ENCODE measurements around the gene ETFA.

DNA sequence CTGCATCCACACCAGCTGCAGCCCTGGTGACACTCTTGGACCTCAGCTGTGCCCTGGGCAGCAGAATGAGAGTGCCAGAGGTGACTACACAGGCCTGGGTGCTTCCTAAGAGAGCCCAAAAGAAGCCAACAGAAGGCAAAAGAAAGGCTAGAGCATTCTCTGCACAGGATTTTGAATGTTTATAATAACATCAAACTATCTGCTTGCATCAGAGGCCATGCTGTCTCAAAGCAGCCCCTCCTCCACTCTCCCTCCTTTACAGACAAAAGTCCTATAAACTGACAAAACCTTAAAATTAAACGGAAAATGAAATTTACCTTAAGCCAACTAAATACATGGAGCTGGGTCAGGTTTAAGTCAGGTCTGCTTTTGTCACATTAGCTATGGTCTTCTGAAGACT lies 95.6 kb downstream of the ETFA start:
- TF ChIP-seq, protein P1, sequence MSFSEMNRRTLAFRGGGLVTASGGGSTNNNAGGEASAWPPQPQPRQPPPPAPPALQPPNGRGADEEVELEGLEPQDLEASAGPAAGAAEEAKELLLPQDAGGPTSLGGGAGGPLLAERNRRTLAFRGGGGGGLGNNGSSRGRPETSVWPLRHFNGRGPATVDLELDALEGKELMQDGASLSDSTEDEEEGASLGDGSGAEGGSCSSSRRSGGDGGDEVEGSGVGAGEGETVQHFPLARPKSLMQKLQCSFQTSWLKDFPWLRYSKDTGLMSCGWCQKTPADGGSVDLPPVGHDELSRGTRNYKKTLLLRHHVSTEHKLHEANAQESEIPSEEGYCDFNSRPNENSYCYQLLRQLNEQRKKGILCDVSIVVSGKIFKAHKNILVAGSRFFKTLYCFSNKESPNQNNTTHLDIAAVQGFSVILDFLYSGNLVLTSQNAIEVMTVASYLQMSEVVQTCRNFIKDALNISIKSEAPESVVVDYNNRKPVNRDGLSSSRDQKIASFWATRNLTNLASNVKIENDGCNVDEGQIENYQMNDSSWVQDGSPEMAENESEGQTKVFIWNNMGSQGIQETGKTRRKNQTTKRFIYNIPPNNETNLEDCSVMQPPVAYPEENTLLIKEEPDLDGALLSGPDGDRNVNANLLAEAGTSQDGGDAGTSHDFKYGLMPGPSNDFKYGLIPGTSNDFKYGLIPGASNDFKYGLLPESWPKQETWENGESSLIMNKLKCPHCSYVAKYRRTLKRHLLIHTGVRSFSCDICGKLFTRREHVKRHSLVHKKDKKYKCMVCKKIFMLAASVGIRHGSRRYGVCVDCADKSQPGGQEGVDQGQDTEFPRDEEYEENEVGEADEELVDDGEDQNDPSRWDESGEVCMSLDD (tag by site-specific recombination; IDR thresholded peaks at IDR 0.05): no peak
- TF ChIP-seq, protein P2, sequence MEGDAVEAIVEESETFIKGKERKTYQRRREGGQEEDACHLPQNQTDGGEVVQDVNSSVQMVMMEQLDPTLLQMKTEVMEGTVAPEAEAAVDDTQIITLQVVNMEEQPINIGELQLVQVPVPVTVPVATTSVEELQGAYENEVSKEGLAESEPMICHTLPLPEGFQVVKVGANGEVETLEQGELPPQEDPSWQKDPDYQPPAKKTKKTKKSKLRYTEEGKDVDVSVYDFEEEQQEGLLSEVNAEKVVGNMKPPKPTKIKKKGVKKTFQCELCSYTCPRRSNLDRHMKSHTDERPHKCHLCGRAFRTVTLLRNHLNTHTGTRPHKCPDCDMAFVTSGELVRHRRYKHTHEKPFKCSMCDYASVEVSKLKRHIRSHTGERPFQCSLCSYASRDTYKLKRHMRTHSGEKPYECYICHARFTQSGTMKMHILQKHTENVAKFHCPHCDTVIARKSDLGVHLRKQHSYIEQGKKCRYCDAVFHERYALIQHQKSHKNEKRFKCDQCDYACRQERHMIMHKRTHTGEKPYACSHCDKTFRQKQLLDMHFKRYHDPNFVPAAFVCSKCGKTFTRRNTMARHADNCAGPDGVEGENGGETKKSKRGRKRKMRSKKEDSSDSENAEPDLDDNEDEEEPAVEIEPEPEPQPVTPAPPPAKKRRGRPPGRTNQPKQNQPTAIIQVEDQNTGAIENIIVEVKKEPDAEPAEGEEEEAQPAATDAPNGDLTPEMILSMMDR (tag by site-specific recombination; IDR thresholded peaks at IDR 0.05): no peak
- TF ChIP-seq YY1 (tag by site-specific recombination; IDR thresholded peaks at IDR 0.05) (no peak), MEIS1 (CRISPR knock-in tag; IDR thresholded peaks at IDR 0.05; ENCODE audit: borderline replicate concordance) (no peak), REPIN1 (tag by site-specific recombination; IDR thresholded peaks at IDR 0.05; ENCODE audit: low read depth) (no peak), ZNF830 (tag by site-specific recombination; IDR thresholded peaks at IDR 0.05; ENCODE audit: low read depth) (no peak), MYNN (tag by site-specific recombination; IDR thresholded peaks at IDR 0.05; ENCODE audit: borderline replicate concordance) (no peak), ZBTB8A (tag by site-specific recombination; IDR thresholded peaks at IDR 0.05) (no peak), ZNF768 (tag by site-specific recombination; IDR thresholded peaks at IDR 0.05) (no peak), ZNF174 (tag by site-specific recombination; IDR thresholded peaks at IDR 0.05) (no peak)
- TF ChIP-seq, protein P3, sequence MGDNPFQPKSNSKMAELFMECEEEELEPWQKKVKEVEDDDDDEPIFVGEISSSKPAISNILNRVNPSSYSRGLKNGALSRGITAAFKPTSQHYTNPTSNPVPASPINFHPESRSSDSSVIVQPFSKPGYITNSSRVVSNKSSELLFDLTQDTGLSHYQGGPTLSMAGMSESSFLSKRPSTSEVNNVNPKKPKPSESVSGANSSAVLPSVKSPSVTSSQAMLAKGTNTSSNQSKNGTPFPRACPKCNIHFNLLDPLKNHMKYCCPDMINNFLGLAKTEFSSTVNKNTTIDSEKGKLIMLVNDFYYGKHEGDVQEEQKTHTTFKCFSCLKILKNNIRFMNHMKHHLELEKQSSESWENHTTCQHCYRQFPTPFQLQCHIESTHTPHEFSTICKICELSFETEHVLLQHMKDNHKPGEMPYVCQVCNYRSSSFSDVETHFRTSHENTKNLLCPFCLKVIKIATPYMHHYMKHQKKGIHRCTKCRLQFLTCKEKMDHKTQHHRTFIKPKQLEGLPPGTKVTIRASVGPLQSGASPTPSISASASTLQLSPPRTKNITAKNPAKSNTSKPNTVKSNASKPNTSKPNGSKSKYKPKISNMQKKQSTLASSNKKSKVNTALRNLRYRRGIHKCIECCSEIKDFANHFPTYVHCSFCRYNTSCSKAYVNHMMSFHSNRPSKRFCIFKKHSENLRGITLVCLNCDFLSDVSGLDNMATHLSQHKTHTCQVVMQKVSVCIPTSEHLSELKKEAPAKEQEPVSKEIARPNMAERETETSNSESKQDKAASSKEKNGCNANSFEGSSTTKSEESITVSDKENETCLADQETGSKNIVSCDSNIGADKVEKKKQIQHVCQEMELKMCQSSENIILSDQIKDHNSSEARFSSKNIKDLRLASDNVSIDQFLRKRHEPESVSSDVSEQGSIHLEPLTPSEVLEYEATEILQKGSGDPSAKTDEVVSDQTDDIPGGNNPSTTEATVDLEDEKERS (tag by site-specific recombination; IDR thresholded peaks at IDR 0.05): no peak
- TF ChIP-seq, protein P4, sequence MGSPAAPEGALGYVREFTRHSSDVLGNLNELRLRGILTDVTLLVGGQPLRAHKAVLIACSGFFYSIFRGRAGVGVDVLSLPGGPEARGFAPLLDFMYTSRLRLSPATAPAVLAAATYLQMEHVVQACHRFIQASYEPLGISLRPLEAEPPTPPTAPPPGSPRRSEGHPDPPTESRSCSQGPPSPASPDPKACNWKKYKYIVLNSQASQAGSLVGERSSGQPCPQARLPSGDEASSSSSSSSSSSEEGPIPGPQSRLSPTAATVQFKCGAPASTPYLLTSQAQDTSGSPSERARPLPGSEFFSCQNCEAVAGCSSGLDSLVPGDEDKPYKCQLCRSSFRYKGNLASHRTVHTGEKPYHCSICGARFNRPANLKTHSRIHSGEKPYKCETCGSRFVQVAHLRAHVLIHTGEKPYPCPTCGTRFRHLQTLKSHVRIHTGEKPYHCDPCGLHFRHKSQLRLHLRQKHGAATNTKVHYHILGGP (tag by site-specific recombination; IDR thresholded peaks at IDR 0.05): no peak

Measured in HEK293 (cell line).